ENCODE data around the gene ADNP.

DNA sequence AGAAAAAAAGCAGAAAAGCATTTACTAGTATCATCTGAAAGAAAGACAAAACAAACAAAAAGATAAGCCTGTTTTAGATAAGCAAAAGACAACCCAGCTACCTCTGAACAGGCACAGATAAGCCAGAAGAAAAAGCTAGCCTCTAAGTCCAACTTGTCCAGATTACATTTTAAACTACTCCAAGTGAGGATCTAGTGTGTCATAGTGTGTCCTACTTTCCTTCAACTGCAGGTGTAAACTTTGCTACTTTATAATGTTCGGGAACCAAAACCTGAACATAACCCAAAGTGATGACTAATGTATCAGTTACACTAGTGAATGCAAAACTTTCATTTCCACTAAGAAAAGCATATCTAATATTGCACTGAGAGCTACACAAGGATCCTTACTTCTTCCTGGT lies 19.5 kb downstream of the ADNP start:
- TF ChIP-seq YY1 (IDR thresholded peaks at IDR 0.05; ENCODE audit: low read depth) (no peak), SMC3 (IDR thresholded peaks at IDR 0.05; ENCODE audit: low read depth, low read length) (no peak), EP300 (IDR thresholded peaks at IDR 0.05; ENCODE audit: borderline replicate concordance in 1 of 2, low read depth in 1 of 2, low read length in 1 of 2) (no peak), POLR2AphosphoS5 (IDR thresholded peaks at IDR 0.05; ENCODE audit: low read depth, low read length) (no peak), JUND (IDR thresholded peaks at IDR 0.05) (no peak), RCOR1 (IDR thresholded peaks at IDR 0.05; ENCODE audit: low read length) (no peak)
- TF ChIP-seq, protein P1, sequence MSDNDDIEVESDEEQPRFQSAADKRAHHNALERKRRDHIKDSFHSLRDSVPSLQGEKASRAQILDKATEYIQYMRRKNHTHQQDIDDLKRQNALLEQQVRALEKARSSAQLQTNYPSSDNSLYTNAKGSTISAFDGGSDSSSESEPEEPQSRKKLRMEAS (IDR thresholded peaks at IDR 0.05; ENCODE audit: low read depth): no peak
- TF ChIP-seq, protein P2, sequence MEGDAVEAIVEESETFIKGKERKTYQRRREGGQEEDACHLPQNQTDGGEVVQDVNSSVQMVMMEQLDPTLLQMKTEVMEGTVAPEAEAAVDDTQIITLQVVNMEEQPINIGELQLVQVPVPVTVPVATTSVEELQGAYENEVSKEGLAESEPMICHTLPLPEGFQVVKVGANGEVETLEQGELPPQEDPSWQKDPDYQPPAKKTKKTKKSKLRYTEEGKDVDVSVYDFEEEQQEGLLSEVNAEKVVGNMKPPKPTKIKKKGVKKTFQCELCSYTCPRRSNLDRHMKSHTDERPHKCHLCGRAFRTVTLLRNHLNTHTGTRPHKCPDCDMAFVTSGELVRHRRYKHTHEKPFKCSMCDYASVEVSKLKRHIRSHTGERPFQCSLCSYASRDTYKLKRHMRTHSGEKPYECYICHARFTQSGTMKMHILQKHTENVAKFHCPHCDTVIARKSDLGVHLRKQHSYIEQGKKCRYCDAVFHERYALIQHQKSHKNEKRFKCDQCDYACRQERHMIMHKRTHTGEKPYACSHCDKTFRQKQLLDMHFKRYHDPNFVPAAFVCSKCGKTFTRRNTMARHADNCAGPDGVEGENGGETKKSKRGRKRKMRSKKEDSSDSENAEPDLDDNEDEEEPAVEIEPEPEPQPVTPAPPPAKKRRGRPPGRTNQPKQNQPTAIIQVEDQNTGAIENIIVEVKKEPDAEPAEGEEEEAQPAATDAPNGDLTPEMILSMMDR (IDR thresholded peaks at IDR 0.05): no peak
- TF ChIP-seq, protein P3, sequence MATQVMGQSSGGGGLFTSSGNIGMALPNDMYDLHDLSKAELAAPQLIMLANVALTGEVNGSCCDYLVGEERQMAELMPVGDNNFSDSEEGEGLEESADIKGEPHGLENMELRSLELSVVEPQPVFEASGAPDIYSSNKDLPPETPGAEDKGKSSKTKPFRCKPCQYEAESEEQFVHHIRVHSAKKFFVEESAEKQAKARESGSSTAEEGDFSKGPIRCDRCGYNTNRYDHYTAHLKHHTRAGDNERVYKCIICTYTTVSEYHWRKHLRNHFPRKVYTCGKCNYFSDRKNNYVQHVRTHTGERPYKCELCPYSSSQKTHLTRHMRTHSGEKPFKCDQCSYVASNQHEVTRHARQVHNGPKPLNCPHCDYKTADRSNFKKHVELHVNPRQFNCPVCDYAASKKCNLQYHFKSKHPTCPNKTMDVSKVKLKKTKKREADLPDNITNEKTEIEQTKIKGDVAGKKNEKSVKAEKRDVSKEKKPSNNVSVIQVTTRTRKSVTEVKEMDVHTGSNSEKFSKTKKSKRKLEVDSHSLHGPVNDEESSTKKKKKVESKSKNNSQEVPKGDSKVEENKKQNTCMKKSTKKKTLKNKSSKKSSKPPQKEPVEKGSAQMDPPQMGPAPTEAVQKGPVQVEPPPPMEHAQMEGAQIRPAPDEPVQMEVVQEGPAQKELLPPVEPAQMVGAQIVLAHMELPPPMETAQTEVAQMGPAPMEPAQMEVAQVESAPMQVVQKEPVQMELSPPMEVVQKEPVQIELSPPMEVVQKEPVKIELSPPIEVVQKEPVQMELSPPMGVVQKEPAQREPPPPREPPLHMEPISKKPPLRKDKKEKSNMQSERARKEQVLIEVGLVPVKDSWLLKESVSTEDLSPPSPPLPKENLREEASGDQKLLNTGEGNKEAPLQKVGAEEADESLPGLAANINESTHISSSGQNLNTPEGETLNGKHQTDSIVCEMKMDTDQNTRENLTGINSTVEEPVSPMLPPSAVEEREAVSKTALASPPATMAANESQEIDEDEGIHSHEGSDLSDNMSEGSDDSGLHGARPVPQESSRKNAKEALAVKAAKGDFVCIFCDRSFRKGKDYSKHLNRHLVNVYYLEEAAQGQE (IDR thresholded peaks at IDR 0.05; ENCODE audit: low read depth, low read length): no peak

Data from SK-N-SH (cell line).